ENCODE data around the gene FAHD1. TPM values are rescaled to one million over a fixed set of nuclear protein-coding genes. Genes with fewer than 3 reads are reported as not detected.

Gene FAHD1
- total and polyA plus RNA-seq, 9 of the 15 experiments (the other 6 are each of a cell fraction or from before 2014, with no cell fraction given) = 2.2 to 20.9 (median 10.7) TPM

GRCh38 chr16:1820096-1820945 lies 6.7 kb upstream of the FAHD1 start:
- Histone ChIP-seq H3K9ac (ENCODE audit: insufficient read depth in 1 of 2, low read depth in 2 of 2, low read length in 2 of 2) (no peak overlapping the region), H3K9me3 (replicated peaks; ENCODE audit: control insufficient read depth, insufficient read depth, low read depth, low read length) (no peaks in the 10 kb centered on the region), H3K4me1 (replicated peaks in 1 of 2; ENCODE audit: control insufficient read depth in 2 of 2, insufficient read depth in 2 of 2, low read length in 2 of 2) (peaks cover 0 to 53% of the 10 kb centered on the region in 2 experiments; a peak in 2 of 5 replicates), H3K27me3 (ENCODE audit: control insufficient read depth in 2 of 2, insufficient read depth in 2 of 2, low read length in 2 of 2) (no peaks in the 10 kb centered on the region), H3K4me3 (no peak overlapping the region), H3K9me1 (ENCODE audit: control insufficient read depth, insufficient read depth, low read length) (no peaks in the 10 kb centered on the region), H3K79me2 (ENCODE audit: control insufficient read depth, insufficient read depth, low read length) (no peaks in the 10 kb centered on the region), H3K4me2 (ENCODE audit: insufficient read depth, low read length) (no peak overlapping the region), H3K36me3 (ENCODE audit: control insufficient read depth, insufficient read depth, low read length) (peaks cover 3% of the 10 kb centered on the region; the same call in 1 of the 3 replicates), H3K27ac (ENCODE audit: extremely low read depth, low read depth, low read length) (no peak overlapping the region), H4K20me1 (replicated peaks; ENCODE audit: control insufficient read depth, insufficient read depth, low read length) (no peaks in the 10 kb centered on the region), H2AFZ (ENCODE audit: low read depth, low read length) (no peak overlapping the region)
- no TSS peak for BruUV-seq (replicated peaks)
- DNase-seq (ENCODE audit: extremely low read depth in 1 of 4, low spot score in 3 of 4) (no peak), ATAC-seq (no peak), FAIRE-seq (no peak)
- CTCF ChIA-PET (ENCODE audit: low intra/inter-chr PET ratio) = no interaction called here
- intact Hi-C loops (cut with micrococcal nuclease) = no loop called here
- POLR2A ChIA-PET = interaction anchor here (0.6 to 1.1 kb wide), 5 partner anchors 8 to 335 kb away, joined by 3 to 7 read pairs (median 4); partner anchors contain the start of genes RPS2 and TRAF7
- WGBS (ENCODE audit: insufficient coverage, low coverage, missing lambda C conversion rate) = 63% methylated on average over 22 of the region's 25 CpGs
- in situ Hi-C loops (cut with MboI) = no loop called here
- TF ChIP-seq ZBTB9 (CRISPR knock-in tag; IDR thresholded peaks at IDR 0.05) = no peak
- peak; percentile 49; the same call in 1 of the 2 replicates for TF ChIP-seq POLR2G (IDR thresholded peaks at IDR 0.05; ENCODE audit: low read depth, low read length)

Data from K562 (cell line).